Measurements from ENCODE around the gene HSD17B3.
A peak's percentile ranks its signal among the peaks of the same experiment; 100 is the strongest.

The HSD17B3 gene

GRCh38 chr9:96219900-96220257 lies 82.1 kb downstream of the HSD17B3 start:
- DNase-seq (ENCODE audit: low spot score), result no peak
- no CpG with 5 or more reads among the region's 2 CpGs for WGBS, 2 donors (ENCODE audit: extremely low coverage in 2 of 2, insufficient read length in 2 of 2, insufficient replicate concordance in 1 of 2)
- no peak overlapping the region for H2BK15ac ChIP-seq (ENCODE audit: low read length)

GRCh38 chr9:96219026-96219899 lies 82.7 kb downstream of the HSD17B3 start:
- Histone ChIP-seq H2BK5ac (ENCODE audit: low read length) (no peak overlapping the region), H3K4me3 (ENCODE audit: low read length in 2 of 2) (no peak overlapping the region), H2BK15ac (ENCODE audit: low read length) (peak overlapping the region; percentile 39), H3K79me1 (ENCODE audit: low read depth, low read length) (no peaks in the 10 kb centered on the region), H3K4me1 (ENCODE audit: control insufficient read depth in 2 of 2, insufficient read depth in 1 of 2, low read depth in 1 of 2, low read length in 2 of 2) (peaks cover 11 to 17% of the 10 kb centered on the region in 2 donors), H3K14ac (ENCODE audit: low read length) (peak overlapping the region; percentile 58), H3K9ac (ENCODE audit: low read depth, low read length, poor library complexity) (no peak overlapping the region), H3K23ac (ENCODE audit: low read depth, low read length, poor library complexity) (no peak overlapping the region), H2BK120ac (ENCODE audit: low read depth, low read length) (peak overlapping the region; percentile 23), H4K8ac (ENCODE audit: low read depth, low read length) (no peak overlapping the region), H3K4me2 (ENCODE audit: insufficient read depth, low read length, poor library complexity, severe bottlenecking) (no peak overlapping the region), H3K9me3 (replicated peaks in 1 of 2; ENCODE audit: control insufficient read depth in 2 of 2, insufficient read depth in 1 of 2, low read depth in 1 of 2, low read length in 2 of 2) (peaks cover 4 to 12% of the 10 kb centered on the region in 2 donors), H3K27ac (replicated peaks; ENCODE audit: low read length) (no peak overlapping the region), H2AFZ (ENCODE audit: low read length) (no peak overlapping the region), H3K4ac (ENCODE audit: low read length) (no peak overlapping the region), H3K18ac (ENCODE audit: low read length) (peak overlapping the region; percentile 85), H2BK12ac (ENCODE audit: low read length) (peak overlapping the region; percentile 59), H2AK5ac (ENCODE audit: low read depth, low read length) (peak overlapping the region; percentile 86), H3K36me3 (replicated peaks in 1 of 2; ENCODE audit: control insufficient read depth in 2 of 2, insufficient read depth in 2 of 2, low read length in 2 of 2) (no peaks in the 10 kb centered on the region), H4K91ac (ENCODE audit: low read depth, low read length, poor library complexity) (no peak overlapping the region), H3K27me3 (ENCODE audit: control insufficient read depth in 3 of 3, insufficient read depth in 3 of 3, low read depth in 1 of 3, low read length in 3 of 3) (no peaks in the 10 kb centered on the region)
- WGBS, 2 donors (ENCODE audit: extremely low coverage in 2 of 2, insufficient read length in 2 of 2, insufficient replicate concordance in 1 of 2), result no CpG with 5 or more reads among the region's 81 CpGs
- DNase-seq (ENCODE audit: low spot score), result no peak

More at GRCh38 chr9:96219900-96220257, 82.1 kb downstream of the HSD17B3 start:
- H3K4me3 ChIP-seq (ENCODE audit: low read length in 2 of 2), result no peak overlapping the region
- H2BK12ac ChIP-seq (ENCODE audit: low read length), result no peak overlapping the region
- no peak overlapping the region for H2AK5ac ChIP-seq (ENCODE audit: low read depth, low read length)
- no peak overlapping the region for H3K4ac ChIP-seq (ENCODE audit: low read length)
- peaks cover 8 to 15% of the 10 kb centered on the region in 2 donors for H3K4me1 ChIP-seq (ENCODE audit: control insufficient read depth in 2 of 2, insufficient read depth in 1 of 2, low read depth in 1 of 2, low read length in 2 of 2)
- no peak overlapping the region for H2BK5ac ChIP-seq (ENCODE audit: low read length)
- no peak overlapping the region for H3K14ac ChIP-seq (ENCODE audit: low read length)
- H3K23ac ChIP-seq (ENCODE audit: low read depth, low read length, poor library complexity), result no peak overlapping the region
- no peak overlapping the region for H3K9ac ChIP-seq (ENCODE audit: low read depth, low read length, poor library complexity)
- H4K8ac ChIP-seq (ENCODE audit: low read depth, low read length), result no peak overlapping the region
- no peaks in the 10 kb centered on the region for H3K79me1 ChIP-seq (ENCODE audit: low read depth, low read length)
- no peak overlapping the region for H3K4me2 ChIP-seq (ENCODE audit: insufficient read depth, low read length, poor library complexity, severe bottlenecking)
- no peaks in the 10 kb centered on the region for H3K36me3 ChIP-seq (replicated peaks in 1 of 2; ENCODE audit: control insufficient read depth in 2 of 2, insufficient read depth in 2 of 2, low read length in 2 of 2)
- no peak overlapping the region for H3K18ac ChIP-seq (ENCODE audit: low read length)
- peaks cover 4 to 16% of the 10 kb centered on the region in 2 donors for H3K9me3 ChIP-seq (replicated peaks in 1 of 2; ENCODE audit: control insufficient read depth in 2 of 2, insufficient read depth in 1 of 2, low read depth in 1 of 2, low read length in 2 of 2)
- no peak overlapping the region for H3K27ac ChIP-seq (replicated peaks; ENCODE audit: low read length)
- H2AFZ ChIP-seq (ENCODE audit: low read length), result no peak overlapping the region
- no peak overlapping the region for H4K91ac ChIP-seq (ENCODE audit: low read depth, low read length, poor library complexity)
- H3K27me3 ChIP-seq (ENCODE audit: control insufficient read depth in 3 of 3, insufficient read depth in 3 of 3, low read depth in 1 of 3, low read length in 3 of 3), result no peaks in the 10 kb centered on the region
- no peak overlapping the region for H2BK120ac ChIP-seq (ENCODE audit: low read depth, low read length)

- H3K27ac ChIP-seq (replicated peaks; ENCODE audit: low read length), result no peak overlapping the region
- no peak overlapping the region for H2BK5ac ChIP-seq (ENCODE audit: low read length)
- H4K8ac ChIP-seq (ENCODE audit: low read depth, low read length), result no peak overlapping the region
- H2BK120ac ChIP-seq (ENCODE audit: low read depth, low read length), result no peak overlapping the region
- H3K79me1 ChIP-seq (ENCODE audit: low read depth, low read length), result no peaks in the 10 kb centered on the region
- H3K14ac ChIP-seq (ENCODE audit: low read length), result peak overlapping the region; percentile 60
- no peak overlapping the region for H2BK12ac ChIP-seq (ENCODE audit: low read length)
- H3K4me1 ChIP-seq (ENCODE audit: control insufficient read depth in 2 of 2, insufficient read depth in 1 of 2, low read depth in 1 of 2, low read length in 2 of 2), result peaks cover 11 to 17% of the 10 kb centered on the region in 2 donors
- peak overlapping the region in 1 of 2 donors; percentile 39 for H3K4me3 ChIP-seq (ENCODE audit: low read length in 2 of 2)
- H3K23ac ChIP-seq (ENCODE audit: low read depth, low read length, poor library complexity), result no peak overlapping the region
- WGBS, 2 donors (ENCODE audit: extremely low coverage in 2 of 2, insufficient read length in 2 of 2, insufficient replicate concordance in 1 of 2), result no CpG with 5 or more reads among the region's 43 CpGs
- H3K9me3 ChIP-seq (replicated peaks in 1 of 2; ENCODE audit: control insufficient read depth in 2 of 2, insufficient read depth in 1 of 2, low read depth in 1 of 2, low read length in 2 of 2), result peaks cover 2 to 13% of the 10 kb centered on the region in 2 donors
- no peak overlapping the region for H3K9ac ChIP-seq (ENCODE audit: low read depth, low read length, poor library complexity)
- no peaks in the 10 kb centered on the region for H3K27me3 ChIP-seq (ENCODE audit: control insufficient read depth in 3 of 3, insufficient read depth in 3 of 3, low read depth in 1 of 3, low read length in 3 of 3)
- H3K4ac ChIP-seq (ENCODE audit: low read length), result no peak overlapping the region
- H4K91ac ChIP-seq (ENCODE audit: low read depth, low read length, poor library complexity), result no peak overlapping the region
- H2AFZ ChIP-seq (ENCODE audit: low read length), result peak overlapping the region; percentile 91
- peak overlapping the region; percentile 91 for H3K18ac ChIP-seq (ENCODE audit: low read length)
- no peak overlapping the region for H2BK15ac ChIP-seq (ENCODE audit: low read length)
- peak; percentile 81 for DNase-seq (ENCODE audit: low spot score)
- no peaks in the 10 kb centered on the region for H3K36me3 ChIP-seq (replicated peaks in 1 of 2; ENCODE audit: control insufficient read depth in 2 of 2, insufficient read depth in 2 of 2, low read length in 2 of 2)
- H2AK5ac ChIP-seq (ENCODE audit: low read depth, low read length), result no peak overlapping the region
- H3K4me2 ChIP-seq (ENCODE audit: insufficient read depth, low read length, poor library complexity, severe bottlenecking), result peak overlapping the region; percentile 81
Measured at GRCh38 chr9:96217754-96218693, 84.0 kb downstream of the HSD17B3 start.

All from neuronal stem cell (in vitro differentiated cells).